T-helper 1 cell treated with Interleukin-12 subunit alpha and Interleukin-12 subunit beta and Interleukin-4 antibody, amounts not matched to agents 30 μg/mL and 1 μg/mL, for 36 hours (primary cell): ENCODE measurements around the gene CEP72.
"Not testable (repeated sequence)": the region's sequence is repeated elsewhere in the genome, so short reads cannot be mapped to it uniquely, and the experiment has no call there.

ENCODE experiments used
- H3K27ac Mint-ChIP-seq: one replicate; pipeline ENCODE4 v1.8.0; 2021; ENCODE audit warnings: mild to moderate bottlenecking, mixed read lengths
- H3K27me3 Mint-ChIP-seq: one replicate; pipeline ENCODE4 v1.8.0; 2021; ENCODE audit warnings: low read depth, mixed read lengths
- H3K36me3 Mint-ChIP-seq: one replicate; pipeline ENCODE4 v1.8.0; 2021; ENCODE audit warnings: low read depth, mixed read lengths
- H3K4me1 Mint-ChIP-seq: one replicate; pipeline ENCODE4 v1.8.0; 2021; ENCODE audit warnings: low read depth, mixed read lengths
- H3K4me3 Mint-ChIP-seq: one replicate; pipeline ENCODE4 v1.8.0; 2021; ENCODE audit warnings: mild to moderate bottlenecking, moderate library complexity, mixed read lengths
- H3K9me3 Mint-ChIP-seq: one replicate; pipeline ENCODE4 v1.8.0; 2021; ENCODE audit warnings: mixed read lengths

The CEP72 gene

GRCh38 chr5:696753-697702 is 84.9 kb downstream of the CEP72 start:
- not testable (repeated sequence) for H3K4me1 Mint-ChIP-seq, H3K36me3 Mint-ChIP-seq, H3K27ac Mint-ChIP-seq, H3K9me3 Mint-ChIP-seq, H3K4me3 Mint-ChIP-seq
- peaks cover 39% of the 10 kb centered on the region for H3K27me3 Mint-ChIP-seq
